Mucosa of rectum (tissue), 2 donors: ENCODE measurements around the gene TMEM131.

Experiments used
- H3K27ac ChIP-seq, 2 donors: one replicate each; pipeline ENCODE4 v1.7.0; 2013; ENCODE audit warnings: inconsistent platforms in 2 of 2, low read depth in 2 of 2, low read length in 2 of 2
- H3K27me3 ChIP-seq, 2 donors: one replicate each; pipeline ENCODE4 v1.7.0; 2013; ENCODE audit warnings: low read length in 2 of 2; ENCODE audit not compliant: control insufficient read depth in 2 of 2, insufficient read depth in 2 of 2
- H3K36me3 ChIP-seq, 2 donors: one replicate each; pipeline ENCODE4 v1.7.0; 2013; ENCODE audit warnings: low read length in 2 of 2; ENCODE audit not compliant: control insufficient read depth in 2 of 2, insufficient read depth in 2 of 2
- H3K4me1 ChIP-seq, 2 donors: one replicate each; pipeline ENCODE4 v1.7.0; 2013; ENCODE audit warnings: low read length in 2 of 2, mild to moderate bottlenecking in 1 of 2; ENCODE audit not compliant: control insufficient read depth in 2 of 2, insufficient read depth in 2 of 2
- H3K4me3 ChIP-seq, 2 donors: one replicate each; pipeline ENCODE4 v1.7.0; 2013; ENCODE audit warnings: low read length in 2 of 2
- H3K9ac ChIP-seq, 2 donors: one replicate each; pipeline ENCODE4 v1.7.0; 2013; ENCODE audit warnings: low read length in 2 of 2, low read depth in 1 of 2, mild to moderate bottlenecking in 1 of 2
- H3K9me3 ChIP-seq, 2 donors: one replicate each; pipeline ENCODE4 v1.7.0; 2013; ENCODE audit warnings: low read length in 2 of 2; ENCODE audit not compliant: control insufficient read depth in 2 of 2
- donor health status: healthy.
- donor health status: Normal muscosa, but diverticular disease.

The TMEM131 gene

DNA sequence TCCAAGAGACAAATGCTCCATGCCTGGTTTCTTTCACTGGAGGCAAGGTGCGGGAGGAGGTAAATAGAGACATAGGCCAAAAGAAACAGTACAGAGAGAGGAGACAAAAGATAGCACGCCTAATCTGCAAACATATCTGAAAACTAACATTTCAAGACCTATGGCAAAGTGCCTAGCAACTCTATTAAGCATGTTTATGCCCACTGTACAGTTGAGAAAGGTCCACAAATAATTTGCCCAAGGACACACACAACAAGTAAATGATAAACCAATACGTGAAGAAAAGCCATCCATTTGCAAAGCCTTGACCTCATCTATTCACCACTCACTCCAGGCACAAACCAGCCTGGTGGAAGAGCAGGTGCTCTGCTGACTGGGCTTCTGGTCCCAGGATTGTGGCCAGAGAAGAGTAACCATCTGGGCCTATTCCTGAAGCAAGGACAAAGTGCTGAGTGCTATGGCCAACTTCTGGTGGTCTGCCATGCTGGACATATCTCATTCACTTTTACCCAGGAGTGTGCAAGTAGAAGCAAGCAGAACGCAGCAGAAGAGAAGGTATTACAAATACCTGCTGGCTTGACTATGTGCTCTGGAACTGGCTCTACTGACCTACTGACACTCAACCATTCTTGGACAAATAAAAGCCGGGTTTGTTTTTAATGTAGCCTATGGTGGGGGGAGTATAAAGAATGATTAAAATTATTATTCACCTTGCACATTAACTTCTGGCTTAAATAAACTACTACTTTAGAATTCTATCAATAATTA, 25.3 kb downstream of the TMEM131 start:
- Histone ChIP-seq H3K9me3 (peaks cover 2 to 6% of the 10 kb centered on the region in 2 donors), H3K36me3 (no peaks in the 10 kb centered on the region), H3K27me3 (no peaks in the 10 kb centered on the region), H3K27ac (no peak overlapping the region), H3K9ac (no peak overlapping the region), H3K4me1 (peaks cover 30 to 36% of the 10 kb centered on the region in 2 donors), H3K4me3 (no peak overlapping the region)

DNA sequence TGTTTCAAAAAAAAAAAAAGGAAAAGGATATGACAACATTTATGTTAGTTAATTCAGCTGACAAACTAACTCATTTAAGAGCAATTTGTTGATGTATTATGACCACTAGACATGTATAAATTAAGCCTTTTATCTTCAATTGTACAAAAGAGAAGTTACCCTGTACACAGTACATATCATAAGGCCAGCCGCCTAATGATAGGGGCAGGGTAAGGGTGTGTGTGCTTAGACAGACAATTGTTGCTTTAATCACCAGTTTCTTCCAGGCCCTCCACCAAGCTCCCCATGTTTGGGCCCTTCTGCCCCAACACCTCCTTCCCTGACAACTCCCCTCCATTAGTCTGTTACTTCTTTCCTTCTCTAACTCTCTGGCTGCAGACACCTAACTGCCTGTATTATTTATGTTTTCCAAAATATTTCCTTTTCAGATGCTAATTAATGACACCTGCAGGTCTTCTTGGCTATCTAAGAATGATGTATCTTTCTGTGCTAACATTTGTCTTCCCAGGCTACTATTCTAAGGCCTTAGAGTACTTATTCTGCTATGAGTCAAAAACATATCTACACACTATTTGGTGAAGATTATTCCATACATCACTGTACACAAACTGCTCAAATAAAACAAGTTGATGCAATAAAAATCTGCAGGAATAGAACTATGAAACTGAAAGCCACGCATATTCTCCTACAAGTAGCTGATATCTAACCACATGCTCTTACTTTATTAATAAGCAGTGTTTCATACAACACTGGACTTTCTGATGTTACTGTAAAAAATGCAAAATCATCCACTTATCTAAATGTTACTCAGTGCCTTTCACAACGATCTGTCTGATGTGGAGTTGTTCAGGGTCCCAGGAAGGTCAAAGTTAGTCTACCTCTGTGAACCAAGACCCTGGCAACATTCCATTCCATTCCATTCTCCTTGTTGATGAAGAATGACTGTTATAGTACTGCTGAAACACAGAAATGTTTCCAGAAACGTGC, 26.4 kb downstream of the TMEM131 start:
- H3K27me3 ChIP-seq, result no peaks in the 10 kb centered on the region
- H3K4me3 ChIP-seq, result no peak overlapping the region
- H3K9me3 ChIP-seq, result peaks cover 2 to 6% of the 10 kb centered on the region in 2 donors
- no peak overlapping the region for H3K27ac ChIP-seq
- no peak overlapping the region for H3K9ac ChIP-seq
- H3K36me3 ChIP-seq, result no peaks in the 10 kb centered on the region
- H3K4me1 ChIP-seq, result peaks cover 32 to 43% of the 10 kb centered on the region in 2 donors

DNA sequence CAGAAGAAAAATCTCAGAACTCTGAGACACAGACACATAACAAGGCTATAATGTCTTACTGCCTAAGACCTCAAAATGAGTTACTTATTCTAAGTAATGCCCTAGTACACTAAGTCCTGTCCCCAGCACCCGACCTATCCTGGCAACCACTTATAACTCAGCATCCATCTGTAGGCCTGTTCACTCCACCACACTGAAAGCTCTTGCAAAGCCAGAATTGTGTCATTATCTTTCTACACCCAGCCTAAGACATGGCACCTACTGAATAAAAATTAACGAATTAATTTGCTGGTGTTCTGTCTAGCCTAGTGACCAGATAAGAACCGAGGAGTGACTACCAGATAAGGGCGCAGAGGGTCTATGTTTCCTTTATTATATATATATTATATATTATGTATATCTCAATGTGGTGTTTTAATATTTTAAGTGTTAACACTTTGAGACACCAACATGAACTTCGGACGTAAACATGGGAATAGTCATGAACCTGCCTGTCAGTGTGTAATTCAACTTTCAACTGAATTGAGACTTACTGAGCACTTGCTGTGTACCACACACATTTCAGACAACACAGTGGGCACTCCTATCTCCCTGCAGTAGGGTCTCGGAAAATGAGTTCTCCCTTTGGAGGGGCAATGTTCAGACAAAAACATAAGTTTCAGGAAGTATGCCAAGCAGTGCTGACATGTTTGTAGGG, 27.7 kb downstream of the TMEM131 start:
- Histone ChIP-seq H3K36me3 (no peaks in the 10 kb centered on the region), H3K9ac (no peak overlapping the region), H3K27ac (no peak overlapping the region), H3K4me3 (no peak overlapping the region), H3K27me3 (no peaks in the 10 kb centered on the region), H3K9me3 (no peaks in the 10 kb centered on the region), H3K4me1 (peaks cover 29 to 48% of the 10 kb centered on the region in 2 donors)

DNA sequence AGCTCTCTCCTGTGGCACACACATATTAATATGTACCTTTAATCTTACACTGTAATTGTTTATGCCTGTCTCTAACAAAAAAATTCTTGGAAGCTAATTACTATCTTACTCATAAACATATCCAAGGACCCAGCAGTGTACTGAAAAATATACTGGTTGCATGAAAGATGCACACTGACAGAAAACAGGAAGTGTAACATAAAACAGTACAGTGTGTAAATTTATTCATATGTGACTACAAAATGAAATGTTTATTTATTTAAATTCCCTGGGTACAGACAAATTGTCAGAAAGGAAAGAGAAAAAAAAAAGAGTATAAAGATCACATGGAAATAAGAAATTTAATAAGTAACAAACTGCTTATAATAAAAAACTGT, 28.5 kb downstream of the TMEM131 start:
- Histone ChIP-seq H3K4me3 (no peak overlapping the region), H3K9me3 (no peaks in the 10 kb centered on the region), H3K27me3 (no peaks in the 10 kb centered on the region), H3K36me3 (no peaks in the 10 kb centered on the region), H3K4me1 (peaks cover 29 to 48% of the 10 kb centered on the region in 2 donors), H3K27ac (peak overlapping the region; percentile 79 to 81), H3K9ac (no peak overlapping the region)

DNA sequence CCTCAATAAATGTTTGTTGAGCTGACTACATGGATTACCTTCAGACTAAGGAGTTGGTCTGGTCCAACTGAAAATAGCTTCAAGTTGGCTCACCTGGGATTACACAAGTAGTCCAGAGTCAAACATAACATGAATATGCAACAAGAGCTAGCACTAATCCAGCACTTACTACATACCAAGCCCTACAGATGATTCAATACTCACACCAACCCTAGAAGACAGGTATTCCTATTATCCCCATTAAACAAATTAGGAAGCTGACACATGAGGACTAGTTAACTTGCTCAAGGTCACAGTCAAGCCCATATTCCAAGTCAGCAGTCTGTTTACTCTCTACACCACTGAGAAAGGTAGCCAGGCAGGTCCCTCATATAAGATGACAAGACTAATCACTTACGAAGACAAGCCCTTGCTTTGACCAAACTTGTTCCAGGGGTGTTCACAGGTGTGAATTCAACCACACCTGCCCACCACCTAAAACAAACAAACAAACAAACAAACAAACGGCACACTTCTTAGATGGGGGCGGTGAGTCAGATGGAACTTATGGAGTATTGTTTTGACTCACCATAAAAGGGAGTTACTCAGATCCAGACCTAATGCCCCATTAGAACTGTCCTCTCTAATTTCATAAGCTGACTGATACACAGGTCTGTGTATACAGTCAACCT, 29.1 kb downstream of the TMEM131 start:
- Histone ChIP-seq H3K4me1 (peaks cover 29 to 48% of the 10 kb centered on the region in 2 donors), H3K27ac (peak overlapping the region; percentile 79 to 81)

DNA sequence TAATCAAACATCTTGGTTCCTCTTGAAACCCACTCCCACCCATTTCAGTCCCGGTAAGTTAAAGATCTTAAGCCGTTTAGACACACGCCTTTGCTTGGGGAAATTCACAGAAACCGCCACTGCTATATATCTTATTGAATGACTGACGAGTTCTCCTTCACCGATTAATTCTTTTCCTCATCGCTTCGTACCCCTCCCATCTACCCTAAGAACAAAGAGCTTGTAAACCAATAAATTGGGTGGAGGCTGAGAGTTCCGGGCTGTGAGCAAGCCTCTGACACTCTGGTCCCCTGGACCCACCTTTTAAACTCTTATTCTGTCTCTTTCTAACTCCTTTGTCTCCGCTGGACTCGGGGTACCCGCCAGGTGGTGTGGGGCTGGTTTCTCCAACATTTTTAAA, 30.6 kb downstream of the TMEM131 start:
- Histone ChIP-seq H3K4me3 (peak overlapping the region; percentile 45 to 48), H3K27me3 (no peaks in the 10 kb centered on the region), H3K36me3 (no peaks in the 10 kb centered on the region), H3K27ac (peak overlapping the region; percentile 79 to 81), H3K9ac (peak overlapping the region; percentile 47 to 67), H3K9me3 (no peaks in the 10 kb centered on the region), H3K4me1 (peaks cover 25 to 42% of the 10 kb centered on the region in 2 donors)

More for the DNA sequence above, 29.1 kb downstream of the TMEM131 start:
- Histone ChIP-seq H3K4me3 (no peak overlapping the region), H3K27me3 (no peaks in the 10 kb centered on the region), H3K9ac (no peak overlapping the region), H3K9me3 (no peaks in the 10 kb centered on the region), H3K36me3 (no peaks in the 10 kb centered on the region)

DNA sequence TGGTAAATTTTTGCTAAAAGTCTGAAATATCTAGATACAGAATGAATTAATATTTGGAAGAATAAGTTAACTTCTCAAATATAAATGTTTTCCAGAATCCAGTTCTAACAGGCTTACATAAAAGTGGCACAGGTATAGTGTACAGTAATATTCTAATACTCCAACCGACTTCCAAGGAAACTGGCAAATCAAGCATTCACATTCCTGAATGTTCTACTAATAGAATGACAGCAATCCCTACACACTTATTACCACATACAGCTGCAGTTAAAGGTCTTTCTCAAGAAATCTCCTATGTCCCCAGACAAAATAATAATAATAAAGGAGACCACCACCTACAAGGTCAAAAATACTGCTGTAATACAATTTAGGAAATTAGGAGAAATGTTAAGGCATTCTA, 31.9 kb downstream of the TMEM131 start:
- no peaks in the 10 kb centered on the region for H3K36me3 ChIP-seq
- H3K27ac ChIP-seq, result peak overlapping the region; percentile 79 to 81
- no peaks in the 10 kb centered on the region for H3K27me3 ChIP-seq
- no peaks in the 10 kb centered on the region for H3K9me3 ChIP-seq
- no peak overlapping the region for H3K4me3 ChIP-seq
- peaks cover 13 to 38% of the 10 kb centered on the region in 2 donors for H3K4me1 ChIP-seq
- peak overlapping the region in 1 of 2 donors; percentile 12 for H3K9ac ChIP-seq

DNA sequence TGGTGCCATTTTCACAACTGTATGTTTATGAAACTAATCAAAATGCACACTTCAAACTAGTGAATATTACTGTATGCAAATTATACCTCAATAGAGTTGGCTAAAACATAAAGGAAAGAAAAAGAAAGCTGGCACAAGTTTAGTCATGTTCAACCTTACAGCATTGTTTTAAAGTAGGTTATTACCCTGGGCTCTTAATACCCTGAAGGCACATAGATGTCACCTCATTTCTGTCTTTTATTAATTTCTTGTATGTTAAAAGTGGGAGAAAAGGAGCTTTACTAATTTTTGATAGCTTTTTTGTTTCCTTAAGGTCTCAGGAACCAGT, 32.7 kb downstream of the TMEM131 start:
- no peaks in the 10 kb centered on the region for H3K27me3 ChIP-seq
- H3K4me3 ChIP-seq, result no peak overlapping the region
- H3K4me1 ChIP-seq, result peaks cover 9 to 33% of the 10 kb centered on the region in 2 donors
- no peak overlapping the region for H3K27ac ChIP-seq
- no peaks in the 10 kb centered on the region for H3K9me3 ChIP-seq
- H3K9ac ChIP-seq, result no peak overlapping the region
- no peaks in the 10 kb centered on the region for H3K36me3 ChIP-seq

DNA sequence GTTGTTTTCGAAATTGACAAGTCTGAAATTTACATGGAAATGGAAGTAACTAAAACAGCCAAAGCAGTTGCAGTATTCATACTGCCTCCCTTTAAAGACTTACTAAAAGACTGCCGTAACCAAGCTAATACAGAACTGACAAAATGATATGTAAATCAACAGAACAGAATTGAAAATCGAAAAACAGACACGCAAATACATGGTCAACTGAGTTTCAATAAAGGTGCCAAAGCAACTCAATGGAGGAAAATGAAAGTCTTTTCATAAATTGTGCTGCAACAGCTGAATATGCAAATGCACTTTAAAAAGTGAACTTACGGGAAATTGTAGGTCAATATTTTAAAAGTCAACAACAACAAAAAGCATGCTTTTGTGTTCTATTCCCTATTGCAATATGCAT, 34.2 kb downstream of the TMEM131 start:
- no peak overlapping the region for H3K9ac ChIP-seq
- no peaks in the 10 kb centered on the region for H3K36me3 ChIP-seq
- H3K27me3 ChIP-seq, result no peaks in the 10 kb centered on the region
- H3K4me3 ChIP-seq, result no peak overlapping the region
- H3K4me1 ChIP-seq, result peaks cover 6 to 23% of the 10 kb centered on the region in 2 donors
- H3K27ac ChIP-seq, result no peak overlapping the region
- H3K9me3 ChIP-seq, result no peaks in the 10 kb centered on the region
